HCT116 (cell line): Measurements from ENCODE around the gene PCDHB12. TPM values are rescaled to one million over a fixed set of nuclear protein-coding genes. Genes with fewer than 3 reads are reported as not detected.
"Not testable (repeated sequence)": the region's sequence is repeated elsewhere in the genome, so short reads cannot be mapped to it uniquely, and the experiment has no call there.

Experiments used
- ATAC-seq: fragments of 200-7000 bp; cut with Tn5 transposase; 2 replicates; pipeline ENCODE4 v1.9.1; 2020; ENCODE audit warnings: mild to moderate bottlenecking, moderate library complexity
- BruUV-seq: library from RNA; stranded (reverse); fragments of 400-500 nt; replicated peaks from 2 replicates; lab custom pipeline; 2021; lab: Mats Ljungman, UMichigan
- CTCF ChIA-PET: fragments of 300-600 bp; sonication (Branson Sonifier 250); formaldehyde crosslinking; loops from one replicate; lab custom pipeline; 2021; ENCODE audit warnings: antibody characterized with exemption; lab: Charles Lee
- POLR2A ChIA-PET: fragments of 300-600, 350-600 bp; sonication (Branson Sonifier 250); formaldehyde crosslinking; loops from one replicate; lab custom pipeline; 2021; ENCODE audit warnings: antibody characterized with exemption; lab: Charles Lee
- RAD21 ChIA-PET, 2 experiments: fragments of 300-600 bp; sonication (Branson Sonifier 250); formaldehyde crosslinking; loops; one replicate each; lab custom pipeline; 2023; ENCODE audit warnings: low total read pairs in 2 of 2; ENCODE audit not compliant: uncharacterized antibody in 2 of 2, unreplicated experiment in 2 of 2, low non-redundant PET in 1 of 2; lab: Charles Lee
- DNase-seq: peaks from one replicate; pipeline ENCODE4 v3.0.0-alpha.2; 2010; ENCODE audit warnings: low read depth, low spot score
- H2AFZ ChIP-seq: fragments of 200-600 bp; shearing (Covaris generic), sonication (generic); 2 replicates; pipeline ENCODE4 v1.6.1; 2017; ENCODE audit warnings: low read depth, mixed run types, mixed read lengths, antibody characterized with exemption, low read length; ENCODE audit not compliant: poor library complexity, severe bottlenecking
- H3K27ac ChIP-seq: 2 replicates; pipeline ENCODE4 v1.5.1; 2012; ENCODE audit warnings: low read depth, low read length
- H3K27me3 ChIP-seq: fragments of 200-600 bp; sonication (generic); 2 replicates; pipeline ENCODE4 v1.6.1; 2016; ENCODE audit warnings: mixed run types, low read length, mixed read lengths; ENCODE audit not compliant: insufficient read depth
- H3K36me3 ChIP-seq, 2 experiments: fragments of 200-500 bp in 1 of 2; fragments of 200-600 bp in 1 of 2; sonication (Bioruptor generic) in 1 of 2; sonication (generic) in 1 of 2; 2 replicates each; pipeline versions ENCODE4 v1.5.1 to v1.6.1; 2014 to 2016; ENCODE audit warnings: low read length in 2 of 2, inconsistent platforms in 1 of 2, mixed read lengths in 1 of 2, mixed run types in 1 of 2; ENCODE audit not compliant: insufficient read depth in 2 of 2, control insufficient read depth in 1 of 2
- H3K4me1 ChIP-seq, 2 experiments: fragments of 200-600 bp in 1 of 2; sonication (generic) in 1 of 2; 2 replicates each; pipeline versions ENCODE4 v1.5.1 to v1.6.1; 2012 to 2017; ENCODE audit warnings: low read length in 2 of 2, inconsistent platforms in 1 of 2, mild to moderate bottlenecking in 1 of 2, mixed read lengths in 1 of 2, mixed run types in 1 of 2, moderate library complexity in 1 of 2; ENCODE audit not compliant: insufficient read depth in 2 of 2, control insufficient read depth in 1 of 2
- H3K4me2 ChIP-seq: fragments of 200-600 bp; sonication (generic); 2 replicates; pipeline ENCODE4 v1.6.1; 2017; ENCODE audit warnings: mixed run types, low read length, mixed read lengths
- H3K4me3 ChIP-seq, 2 experiments: fragments of 200-600 bp in 1 of 2; sonication (generic) in 1 of 2; replicated peaks in 1 of 2; 2 replicates each; pipeline ENCODE4 v1.5.1; 2011 to 2016; ENCODE audit warnings: low read length in 2 of 2, control low read depth in 1 of 2, low read depth in 1 of 2, mild to moderate bottlenecking in 1 of 2, mixed read lengths in 1 of 2, mixed run types in 1 of 2
- H3K79me2 ChIP-seq: fragments of 200-600 bp; sonication (generic); 2 replicates; pipeline ENCODE4 v1.6.1; 2017; ENCODE audit warnings: mild to moderate bottlenecking, mixed run types, low read length, moderate library complexity, mixed read lengths; ENCODE audit not compliant: insufficient read depth
- H3K9ac ChIP-seq: fragments of 200-600 bp; sonication (generic); 2 replicates; pipeline ENCODE4 v1.6.1; 2016; ENCODE audit warnings: low read length, mixed read lengths
- H3K9me2 ChIP-seq: fragments of 200-600 bp; sonication (generic), shearing (Covaris generic); 2 replicates; pipeline ENCODE4 v1.6.1; 2017; ENCODE audit warnings: mixed run types, mild to moderate bottlenecking, moderate library complexity; ENCODE audit not compliant: insufficient read depth
- H3K9me3 ChIP-seq, 2 experiments: fragments of 200-500 bp in 1 of 2; fragments of 200-600 bp in 1 of 2; sonication (Bioruptor generic) in 1 of 2; sonication (generic) in 1 of 2; 2 replicates each; pipeline ENCODE4 v1.6.1; 2014 to 2017; ENCODE audit warnings: low read length in 2 of 2, mixed read lengths in 2 of 2, inconsistent platforms in 1 of 2, low read depth in 1 of 2, mild to moderate bottlenecking in 1 of 2, mixed run types in 1 of 2, moderate library complexity in 1 of 2; ENCODE audit not compliant: control insufficient read depth in 1 of 2, insufficient read depth in 1 of 2
- H4K20me1 ChIP-seq: fragments of 200-600 bp; sonication (generic), shearing (Covaris generic); 2 replicates; pipeline ENCODE4 v1.6.1; 2017; ENCODE audit warnings: mixed run types, mild to moderate bottlenecking, moderate library complexity; ENCODE audit not compliant: insufficient read depth
- CTCF ChIP-seq, 3 experiments: fragments of 200-600 bp in 1 of 3; sonication (generic) in 1 of 3; IDR thresholded peaks in 2 of 3; conservative IDR thresholded peaks in 1 of 3; 2 replicates each; pipeline ENCODE4 v1.5.1; 2012 to 2017; ENCODE audit warnings: low read depth in 2 of 3, low read length in 2 of 3, antibody characterized with exemption in 1 of 3, borderline replicate concordance in 1 of 3, control low read depth in 1 of 3, mild to moderate bottlenecking in 1 of 3, mixed read lengths in 1 of 3, mixed run types in 1 of 3, moderate library complexity in 1 of 3; ENCODE audit not compliant: insufficient read depth in 1 of 3
- ELF1 ChIP-seq: IDR thresholded peaks from 2 replicates; pipeline ENCODE4 v1.6.1; 2012; ENCODE audit warnings: low read depth, borderline replicate concordance
- EZH2 ChIP-seq: fragments of 200-600 bp; sonication (generic); IDR thresholded peaks from 2 replicates; pipeline ENCODE4 v1.6.1; 2017; ENCODE audit warnings: antibody characterized with exemption, mixed run types
- RAD21 ChIP-seq: IDR thresholded peaks from 2 replicates; pipeline ENCODE4 v1.6.1; 2012; ENCODE audit warnings: low read depth, mild to moderate bottlenecking
- intact Hi-C: fragments of 100-400 bp; cut with micrococcal nuclease; formaldehyde crosslinking; loops from 2 replicates; pipeline ENCODE4 v1.10.0; 2022
- total RNA-seq: library from RNA; stranded (reverse); gene quantifications from one replicate; pipeline ENCODE4 v1.2.1, GENCODE V29; 2021; ENCODE audit not compliant: unreplicated experiment

Gene PCDHB12
- total RNA-seq, 1 experiment from 2014 or later: not detected

- no TSS peak for BruUV-seq
- Histone ChIP-seq H2AFZ (no peak within 1 kb of the TSS), H3K9ac (no peak within 1 kb of the TSS), H3K27ac (no peak within 1 kb of the TSS), H3K9me2 (no peaks in the 10 kb centered on the region), H3K9me3 (peaks cover 0 to 11% of the 10 kb centered on the region in 2 experiments; a peak in 3 of 4 replicates), H3K27me3 (no peaks in the 10 kb centered on the region), H3K4me1 (no peaks in the 10 kb centered on the region), H3K79me2 (no peaks in the 10 kb centered on the region), H4K20me1 (no peaks in the 10 kb centered on the region), H3K4me2 (no peak within 1 kb of the TSS), H3K4me3 (no peak within 1 kb of the TSS), H3K36me3 (no peaks in the 10 kb centered on the region)
- TF ChIP-seq CTCF (IDR thresholded peaks at IDR 0.05 in 2 of 3, conservative IDR thresholded peaks at IDR 0.05 in 1 of 3; ENCODE audit: borderline replicate concordance in 1 of 3, insufficient read depth in 1 of 3, low read depth in 2 of 3, low read length in 2 of 3) (peak; percentile 24 to 34 (median 29); a peak in 3 of 6 replicates), ELF1 (no peak), RAD21 (peak; percentile 58), EZH2 (no peak)
- ChIA-PET CTCF (interaction anchor here (1.5 kb wide), 1 partner anchor 364 kb away, joined by 4 read pairs; no protein-coding TSS in a partner anchor), RAD21 (interaction anchor here in 1 of 2 experiments (0.6 kb wide), 1 partner anchor 391 kb away, joined by 5 read pairs; no protein-coding TSS in a partner anchor), POLR2A (no interaction called here)
- no peak for ATAC-seq
- intact Hi-C loops: no loop called here
- DNase-seq: no peak
These were observed 8.9 kb upstream of the PCDHB12 start, which contains the start of gene PCDHB11 for GRCh38 chr5:141199359-141200235. Gene PCDHB11 (plus strand): TSS chr5:141199627. CDS start chr5:141199775, 148 bp downstream.

GRCh38 chr5:141201126-141201525 lies 7.4 kb upstream of the PCDHB12 start:
- RAD21 ChIA-PET, H3K27me3 ChIP-seq, H3K27ac ChIP-seq, CTCF ChIA-PET, H3K9ac ChIP-seq, DNase-seq, H3K36me3 ChIP-seq, H3K79me2 ChIP-seq, intact Hi-C loops, POLR2A ChIA-PET, H3K4me3 ChIP-seq, H3K4me2 ChIP-seq, BruUV-seq, H3K9me2 ChIP-seq, H2AFZ ChIP-seq, ATAC-seq, H4K20me1 ChIP-seq, H3K4me1 ChIP-seq: not testable (repeated sequence)
- H3K9me3 ChIP-seq: peaks cover 0 to 11% of the 10 kb centered on the region in 2 experiments; a peak in 3 of 4 replicates

- BruUV-seq, H3K36me3 ChIP-seq, CTCF ChIA-PET, H4K20me1 ChIP-seq, H3K79me2 ChIP-seq, H3K4me2 ChIP-seq, H3K9me2 ChIP-seq, H3K27me3 ChIP-seq, H3K9ac ChIP-seq, intact Hi-C loops, H3K4me3 ChIP-seq, H2AFZ ChIP-seq, H3K4me1 ChIP-seq, ATAC-seq, DNase-seq, RAD21 ChIA-PET, POLR2A ChIA-PET, H3K27ac ChIP-seq: not testable (repeated sequence)
- H3K9me3 ChIP-seq: peaks cover 0 to 11% of the 10 kb centered on the region in 2 experiments; a peak in 3 of 4 replicates
These were observed 6.9 kb upstream of the PCDHB12 start for GRCh38 chr5:141201646-141202045.
